Thoracic aorta (tissue), 2 donors: Measurements from ENCODE around the gene CRACR2A. TPM values are rescaled to one million over a fixed set of nuclear protein-coding genes. Genes with fewer than 3 reads are reported as not detected.
A peak's percentile ranks its signal among the peaks of the same experiment; 100 is the strongest.

Source experiments
- ATAC-seq: fragments of 150-250 bp; one replicate; pipeline ENCODE4 v1.8.0; 2017; ENCODE audit warnings: low read depth; ENCODE audit not compliant: insufficient number of reproducible peaks, low FRiP score
- DNase-seq: peaks from one replicate; pipeline ENCODE4 v3.0.0-alpha.2; 2020; ENCODE audit warnings: low spot score
- H3K27ac ChIP-seq, 2 donors: fragments of 200-600 bp; sonication (generic); 1 replicate in 1 of 2; 2 replicates in 1 of 2; pipeline ENCODE4 v1.5.1; 2016; ENCODE audit warnings: mild to moderate bottlenecking in 2 of 2, moderate library complexity in 2 of 2
- H3K27me3 ChIP-seq: fragments of 200-600 bp; sonication (generic); replicated peaks from 2 replicates; pipeline ENCODE4 v1.6.0; 2016; ENCODE audit warnings: mild to moderate bottlenecking; ENCODE audit not compliant: insufficient read depth
- H3K36me3 ChIP-seq: fragments of 200-600 bp; sonication (generic); one replicate; pipeline ENCODE4 v1.5.1; 2016
- H3K4me1 ChIP-seq, 2 donors: fragments of 200-600 bp; sonication (generic); 1 replicate in 1 of 2; 2 replicates in 1 of 2; pipeline versions ENCODE4 v1.5.1 to v1.6.0; 2016; ENCODE audit warnings: low read depth in 2 of 2, mild to moderate bottlenecking in 1 of 2; ENCODE audit not compliant: control insufficient read depth in 1 of 2
- H3K4me3 ChIP-seq: fragments of 200-600 bp; sonication (generic); 2 replicates; pipeline ENCODE4 v1.5.1; 2016; ENCODE audit warnings: mild to moderate bottlenecking
- H3K9me3 ChIP-seq: fragments of 200-600 bp; sonication (generic); 2 replicates; pipeline ENCODE4 v1.5.1; 2016
- total RNA-seq, 2 donors: library from RNA; depleted of rRNA; stranded (reverse); fragments of >200 nt; gene quantifications; one replicate each; pipeline versions ENCODE4 v1.1.0 to v1.2.3, GENCODE V29; 2016
- TF ChIP-seq, protein P1 (sequence below): fragments of 200-600 bp; sonication (generic); IDR thresholded peaks from one replicate; pipeline ENCODE4 v1.5.1; 2019; ENCODE audit warnings: antibody characterized with exemption

Gene CRACR2A
- total RNA-seq, 2 donors from 2014 or later, result 2.2 to 2.7 TPM

DNA sequence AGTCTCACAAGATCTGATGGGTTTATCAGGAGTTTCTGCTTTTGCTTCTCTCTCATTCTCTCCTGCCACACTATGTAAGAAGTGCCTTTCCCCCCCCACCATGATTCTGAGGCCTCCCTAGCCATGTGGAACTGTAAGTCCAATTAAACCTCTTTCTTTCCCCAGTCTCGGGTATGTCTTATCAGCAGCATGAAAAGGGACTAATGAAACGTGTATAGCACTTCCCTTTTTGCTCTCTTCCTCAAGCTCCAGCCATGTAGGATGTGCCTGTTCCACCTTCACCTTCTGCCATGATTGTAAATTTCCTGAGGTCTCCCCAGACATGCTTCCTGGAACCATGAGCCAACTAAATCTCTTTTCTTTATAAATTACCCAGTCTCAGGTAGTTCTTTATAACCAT is 7.0 kb upstream of the CRACR2A start:
- no peaks in the 10 kb centered on the region for H3K36me3 ChIP-seq
- H3K4me3 ChIP-seq, result no peak overlapping the region
- H3K27me3 ChIP-seq, result no peaks in the 10 kb centered on the region
- ATAC-seq (no peak), DNase-seq (no peak)
- H3K27ac ChIP-seq, result no peak overlapping the region
- no peaks in the 10 kb centered on the region for H3K4me1 ChIP-seq
- no peaks in the 10 kb centered on the region for H3K9me3 ChIP-seq
- TF ChIP-seq, protein P1, sequence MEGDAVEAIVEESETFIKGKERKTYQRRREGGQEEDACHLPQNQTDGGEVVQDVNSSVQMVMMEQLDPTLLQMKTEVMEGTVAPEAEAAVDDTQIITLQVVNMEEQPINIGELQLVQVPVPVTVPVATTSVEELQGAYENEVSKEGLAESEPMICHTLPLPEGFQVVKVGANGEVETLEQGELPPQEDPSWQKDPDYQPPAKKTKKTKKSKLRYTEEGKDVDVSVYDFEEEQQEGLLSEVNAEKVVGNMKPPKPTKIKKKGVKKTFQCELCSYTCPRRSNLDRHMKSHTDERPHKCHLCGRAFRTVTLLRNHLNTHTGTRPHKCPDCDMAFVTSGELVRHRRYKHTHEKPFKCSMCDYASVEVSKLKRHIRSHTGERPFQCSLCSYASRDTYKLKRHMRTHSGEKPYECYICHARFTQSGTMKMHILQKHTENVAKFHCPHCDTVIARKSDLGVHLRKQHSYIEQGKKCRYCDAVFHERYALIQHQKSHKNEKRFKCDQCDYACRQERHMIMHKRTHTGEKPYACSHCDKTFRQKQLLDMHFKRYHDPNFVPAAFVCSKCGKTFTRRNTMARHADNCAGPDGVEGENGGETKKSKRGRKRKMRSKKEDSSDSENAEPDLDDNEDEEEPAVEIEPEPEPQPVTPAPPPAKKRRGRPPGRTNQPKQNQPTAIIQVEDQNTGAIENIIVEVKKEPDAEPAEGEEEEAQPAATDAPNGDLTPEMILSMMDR, result no peak

DNA sequence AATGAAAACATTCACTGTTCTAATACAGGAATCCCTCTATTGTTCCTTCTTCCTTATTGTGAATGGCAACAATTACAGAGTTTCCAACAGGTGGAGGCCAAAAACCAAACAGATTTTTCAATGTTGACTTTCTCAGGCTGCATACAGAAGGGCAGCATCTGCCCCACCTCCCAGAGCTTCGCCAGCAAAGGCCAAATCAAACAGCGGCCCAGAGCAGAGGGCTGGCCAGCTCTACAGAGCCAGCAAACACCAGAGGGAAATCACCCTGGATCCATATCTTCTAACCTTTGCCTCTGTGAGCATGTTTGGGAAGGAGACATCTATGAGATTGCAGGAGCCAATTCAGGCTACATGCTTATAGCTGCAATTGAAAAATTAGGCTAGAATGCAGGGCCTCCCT is 4.4 kb upstream of the CRACR2A start:
- Histone ChIP-seq H3K4me1 (peaks cover 0 to 6% of the 10 kb centered on the region in 2 donors), H3K36me3 (no peaks in the 10 kb centered on the region), H3K27me3 (no peaks in the 10 kb centered on the region), H3K9me3 (no peaks in the 10 kb centered on the region), H3K27ac (no peak overlapping the region), H3K4me3 (no peak overlapping the region)
- DNase-seq (no peak), ATAC-seq (no peak)
- TF ChIP-seq, protein P1, result no peak

DNA sequence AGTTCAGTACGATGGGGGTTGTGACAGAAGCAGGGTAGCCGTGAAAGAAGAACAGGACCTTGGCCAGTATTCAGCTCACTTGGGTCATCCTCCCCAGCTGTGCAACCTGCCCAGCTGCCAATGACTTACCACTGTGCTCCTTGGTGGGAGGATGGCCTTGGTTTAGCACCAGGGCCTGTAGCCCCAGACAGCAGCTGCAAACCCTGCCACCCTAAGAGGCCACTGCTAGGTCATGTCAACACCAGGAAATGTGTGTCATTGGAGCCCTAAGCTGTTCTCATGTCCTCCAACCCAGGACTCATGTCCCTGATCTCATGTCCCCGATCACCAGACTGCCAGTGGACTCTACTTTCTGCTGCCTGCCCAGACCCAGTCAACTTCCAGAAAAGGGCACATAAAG is 3.0 kb upstream of the CRACR2A start:
- TF ChIP-seq, protein P1, result no peak
- no peak overlapping the region for H3K4me3 ChIP-seq
- DNase-seq, result no peak
- no peak overlapping the region for H3K27ac ChIP-seq
- no peaks in the 10 kb centered on the region for H3K9me3 ChIP-seq
- H3K27me3 ChIP-seq, result no peaks in the 10 kb centered on the region
- no peaks in the 10 kb centered on the region for H3K36me3 ChIP-seq
- ATAC-seq, result no peak
- H3K4me1 ChIP-seq, result peaks cover 0 to 6% of the 10 kb centered on the region in 2 donors

DNA sequence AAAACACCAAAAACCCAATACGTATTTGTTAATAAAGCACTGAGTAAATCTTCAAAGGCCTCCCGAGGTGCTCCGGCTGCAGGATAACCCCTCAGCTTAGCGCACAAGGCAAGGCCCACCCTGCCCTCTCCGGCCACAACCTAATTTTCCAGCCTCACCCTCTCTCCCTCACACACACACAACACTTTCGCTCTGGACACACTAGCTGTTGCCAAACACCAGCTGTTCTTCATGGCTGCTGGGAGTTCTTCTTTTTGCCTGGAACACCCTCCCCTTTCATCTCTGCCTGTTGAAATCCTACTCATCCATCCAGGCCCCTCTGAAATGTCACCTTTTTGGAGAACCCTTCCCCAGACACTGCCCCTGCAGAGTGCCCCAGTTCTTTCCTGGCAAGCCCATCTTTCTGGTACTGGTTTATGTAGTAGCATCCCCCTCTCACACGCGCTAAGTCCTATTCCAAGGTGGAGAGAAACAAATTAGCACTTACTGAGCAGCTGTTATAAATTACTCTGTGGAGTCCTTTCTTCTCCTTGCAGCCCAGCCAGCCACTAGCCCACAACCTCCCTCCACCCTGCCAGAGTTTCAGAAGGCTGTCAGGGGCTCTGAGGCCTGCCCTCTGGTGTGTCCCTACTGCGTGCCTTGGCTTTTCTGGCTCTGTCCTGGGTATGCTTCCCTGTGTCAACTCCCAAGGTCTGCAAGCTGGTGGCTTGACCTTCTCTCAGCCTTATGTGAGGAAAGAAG is 805 bp upstream of the CRACR2A start:
- peak overlapping the region; percentile 69 for H3K4me3 ChIP-seq
- no peak for ATAC-seq
- H3K27me3 ChIP-seq, result no peaks in the 10 kb centered on the region
- TF ChIP-seq, protein P1, result no peak
- H3K36me3 ChIP-seq, result no peaks in the 10 kb centered on the region
- no peak overlapping the region for H3K27ac ChIP-seq
- H3K4me1 ChIP-seq, result peaks cover 0 to 6% of the 10 kb centered on the region in 2 donors
- no peaks in the 10 kb centered on the region for H3K9me3 ChIP-seq
- no peak for DNase-seq

DNA sequence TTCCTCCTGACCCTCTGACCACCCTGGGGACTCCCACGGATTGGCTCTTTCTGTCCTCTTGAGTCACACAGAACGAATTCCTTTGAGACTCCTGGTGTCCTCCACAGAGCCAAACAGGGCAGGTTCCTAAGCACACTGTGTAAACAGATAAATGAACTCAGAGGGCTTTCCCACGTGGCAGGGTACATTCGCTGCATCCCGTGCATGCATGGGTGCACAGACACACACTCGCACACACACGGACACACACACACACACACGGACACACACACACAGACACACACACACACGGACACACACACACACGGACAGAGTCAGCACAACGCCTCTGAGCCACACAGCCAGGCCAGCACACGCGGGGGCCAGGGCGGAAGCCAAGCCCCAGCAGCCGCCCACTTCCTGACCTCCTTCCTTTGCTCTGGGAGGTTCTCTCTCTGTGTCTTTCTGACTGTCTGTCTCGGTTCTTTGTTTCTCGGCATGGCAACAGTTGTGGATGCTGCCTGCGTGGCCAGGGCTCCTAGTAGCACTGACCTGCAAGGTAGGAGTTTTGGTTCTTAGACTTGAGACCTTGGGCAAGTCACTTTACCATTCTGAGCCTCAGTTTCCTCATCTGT is 706 bp downstream of the CRACR2A start:
- ATAC-seq (no peak), DNase-seq (no peak)
- Histone ChIP-seq H3K4me3 (peak overlapping the region; percentile 69), H3K4me1 (peaks cover 0 to 6% of the 10 kb centered on the region in 2 donors), H3K27me3 (no peaks in the 10 kb centered on the region), H3K27ac (no peak overlapping the region), H3K9me3 (no peaks in the 10 kb centered on the region), H3K36me3 (no peaks in the 10 kb centered on the region)
- TF ChIP-seq, protein P1, result no peak
